IMR-90 (cell line): ENCODE measurements around the gene TFAP2A.

Experiments
- BHLHE40 ChIP-seq: fragments of 150-350 bp; IDR thresholded peaks from 2 replicates; pipeline ENCODE4 v1.6.1; 2016; ENCODE audit warnings: mild to moderate bottlenecking, low read depth, low read length
- CTCF ChIP-seq: conservative IDR thresholded peaks from 2 replicates; pipeline ENCODE4 v1.5.1; 2012; ENCODE audit warnings: mild to moderate bottlenecking, low read depth, low read length, improper control_type of control experiment
- ELK1 ChIP-seq: fragments of 150-350 bp; IDR thresholded peaks from 2 replicates; pipeline ENCODE4 v1.6.1; 2016; ENCODE audit warnings: low read depth, mild to moderate bottlenecking, low read length, moderate library complexity, borderline replicate concordance
- MAFK ChIP-seq: IDR thresholded peaks from 2 replicates; pipeline ENCODE4 v1.6.1; 2012; ENCODE audit warnings: low read depth, low read length, improper control_type of control experiment
- MXI1 ChIP-seq: IDR thresholded peaks from 2 replicates; pipeline ENCODE4 v1.6.1; 2012; ENCODE audit warnings: low read depth, mild to moderate bottlenecking, low read length, moderate library complexity, borderline replicate concordance
- POLR2A ChIP-seq: IDR thresholded peaks from 2 replicates; pipeline ENCODE4 v1.6.1; 2012; ENCODE audit warnings: mild to moderate bottlenecking, low read depth, low read length
- RCOR1 ChIP-seq: IDR thresholded peaks from 2 replicates; pipeline ENCODE4 v1.6.1; 2012; ENCODE audit warnings: mild to moderate bottlenecking, low read length, improper control_type of control experiment; ENCODE audit not compliant: insufficient replicate concordance
- USF2 ChIP-seq: fragments of 150-350 bp; IDR thresholded peaks from 2 replicates; pipeline ENCODE4 v1.6.1; 2017; ENCODE audit warnings: mild to moderate bottlenecking, antibody characterized with exemption, low read length, low read depth

- TF ChIP-seq USF2 (no peak), CTCF (no peak), POLR2A (no peak), ELK1 (no peak), RCOR1 (no peak), MXI1 (no peak), MAFK (no peak), BHLHE40 (no peak)
Measured at GRCh38 chr6:10382728-10383330, 32.0 kb downstream of the TFAP2A start.
